Measurements from ENCODE around the gene OXCT1.

GRCh38 chr5:41858890-41859289 is 11.3 kb downstream of the OXCT1 start:
- TF ChIP-seq REST (IDR thresholded peaks at IDR 0.05; ENCODE audit: insufficient read depth in 1 of 2, low read depth in 2 of 2, low read length in 2 of 2) (no peak), POLR2AphosphoS5 (IDR thresholded peaks at IDR 0.05; ENCODE audit: low read depth, low read length) (no peak), TAF1 (IDR thresholded peaks at IDR 0.05; ENCODE audit: borderline replicate concordance, insufficient read depth, low read length) (no peak), SIN3A (IDR thresholded peaks at IDR 0.05; ENCODE audit: borderline replicate concordance, insufficient read depth, low read length) (no peak)

Data from PFSK-1 (cell line).